ENCODE data around the gene COL28A1.
A peak's percentile ranks its signal among the peaks of the same experiment; 100 is the strongest.
"Not testable (repeated sequence)": the region's sequence is repeated elsewhere in the genome, so short reads cannot be mapped to it uniquely, and the experiment has no call there.

The COL28A1 gene

DNA sequence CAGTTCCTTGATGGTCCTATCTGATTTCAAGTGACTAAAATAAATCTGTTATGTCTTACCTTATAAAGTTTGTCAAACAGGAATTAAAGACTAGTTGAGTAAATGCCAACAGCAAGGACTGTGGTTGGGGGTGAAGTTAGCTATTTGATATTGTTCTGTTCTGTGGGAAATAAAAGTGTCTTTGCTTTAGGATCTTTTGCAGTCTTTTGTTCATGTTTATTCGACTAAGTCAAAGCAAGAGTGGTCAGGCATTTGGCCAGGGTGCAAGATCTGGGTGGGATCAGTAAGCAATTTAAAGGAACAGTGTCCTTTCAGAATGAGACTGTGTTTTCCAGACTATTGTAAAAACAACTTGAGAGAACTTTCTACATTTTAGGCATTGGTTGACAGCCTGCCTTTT is at the start of gene COL28A1:
Gene COL28A1, minus strand, starts transcription at position 183 of the 400 bp plus-strand sequence. CDS start 2,998 bp downstream, outside the sequence.
- DNase-seq = no peak

DNA sequence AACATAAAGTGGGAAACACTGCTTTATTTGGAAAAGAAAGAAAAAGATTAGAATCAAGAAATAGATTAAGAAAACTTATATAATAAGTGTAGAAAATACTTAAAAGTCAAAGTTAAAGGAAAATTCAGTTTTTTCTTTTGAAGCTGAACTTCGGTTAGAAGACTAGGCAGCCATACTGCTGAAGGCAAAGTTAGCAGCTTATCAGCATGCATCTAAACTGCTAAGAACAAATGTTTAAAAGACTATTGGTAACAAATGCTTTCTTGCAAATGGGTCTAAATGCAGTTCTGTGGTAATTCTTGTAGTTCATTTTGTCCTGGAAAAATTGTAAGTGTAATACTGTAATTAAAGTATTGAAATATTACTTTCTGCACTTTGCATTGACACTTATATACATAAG is 49.0 kb upstream of the COL28A1 start:
- DNase-seq = no peak

DNA sequence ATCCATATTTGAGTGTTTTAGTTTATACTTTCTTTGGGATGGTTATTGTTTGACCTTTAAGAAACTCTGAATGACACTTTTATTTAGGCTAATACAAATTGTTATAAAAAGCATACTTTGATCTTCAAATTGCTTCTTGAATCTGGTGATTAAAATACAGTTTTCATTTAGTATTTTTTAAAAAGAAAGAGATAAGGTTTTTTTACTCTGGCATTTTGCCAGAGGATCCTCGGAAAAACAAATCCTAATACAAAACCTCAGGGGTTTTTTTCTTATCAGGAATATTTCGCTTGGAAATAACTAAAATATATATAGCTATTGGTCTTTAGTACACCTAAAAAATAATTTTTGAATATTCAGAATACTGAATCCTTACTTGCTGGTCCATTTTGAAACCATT is 48.1 kb upstream of the COL28A1 start:
- DNase-seq = no peak

DNA sequence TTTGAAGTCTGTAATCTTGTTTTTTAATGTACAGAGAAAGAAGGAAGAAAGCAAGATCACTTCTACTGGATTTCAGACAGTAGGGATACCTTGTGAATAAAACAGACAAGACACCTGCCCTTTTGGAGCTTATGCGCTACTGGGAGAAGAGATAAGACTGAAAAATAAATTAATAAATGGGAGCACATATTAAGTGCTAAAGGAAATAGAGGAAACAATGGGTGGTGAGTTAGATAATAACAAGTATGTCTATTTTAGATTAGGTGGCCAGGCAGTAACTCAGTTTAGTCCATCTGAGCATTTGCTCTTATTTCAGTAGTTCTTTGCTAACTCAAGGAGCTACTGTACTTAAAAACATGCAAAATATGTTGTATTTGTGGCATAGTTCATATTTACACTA is 46.9 kb upstream of the COL28A1 start:
- DNase-seq = no peak

DNA sequence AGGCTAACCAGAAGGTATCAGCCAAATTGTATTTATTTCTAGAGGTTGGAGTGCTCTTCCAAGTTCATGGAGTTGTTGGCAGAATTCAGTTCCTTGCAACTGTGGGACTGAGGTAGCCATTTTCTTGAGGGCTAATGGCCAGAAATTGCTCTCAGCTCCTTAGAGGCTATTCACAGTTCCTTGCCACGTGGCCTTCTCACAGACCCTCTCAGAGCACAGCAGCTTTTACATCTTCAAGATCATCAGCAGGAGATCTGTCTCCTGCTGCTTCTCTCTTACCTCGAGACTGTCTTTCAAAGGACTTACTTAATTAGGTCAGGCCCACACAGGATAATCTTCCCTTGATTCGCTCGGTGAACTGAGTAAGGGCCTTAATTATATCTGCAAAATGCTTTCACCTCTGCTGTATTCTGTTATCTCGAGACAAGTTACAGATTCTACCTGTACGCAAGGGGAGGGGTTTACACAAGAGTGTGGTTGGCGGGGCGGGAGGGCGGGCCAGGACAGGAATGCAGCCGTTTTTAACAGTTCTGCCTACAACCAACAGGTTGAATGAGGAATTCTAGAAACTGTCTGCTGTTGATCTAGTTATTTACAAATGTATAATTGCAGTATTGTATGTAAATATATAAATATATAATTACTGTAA is 46.0 kb upstream of the COL28A1 start:
- DNase-seq = no peak

DNA sequence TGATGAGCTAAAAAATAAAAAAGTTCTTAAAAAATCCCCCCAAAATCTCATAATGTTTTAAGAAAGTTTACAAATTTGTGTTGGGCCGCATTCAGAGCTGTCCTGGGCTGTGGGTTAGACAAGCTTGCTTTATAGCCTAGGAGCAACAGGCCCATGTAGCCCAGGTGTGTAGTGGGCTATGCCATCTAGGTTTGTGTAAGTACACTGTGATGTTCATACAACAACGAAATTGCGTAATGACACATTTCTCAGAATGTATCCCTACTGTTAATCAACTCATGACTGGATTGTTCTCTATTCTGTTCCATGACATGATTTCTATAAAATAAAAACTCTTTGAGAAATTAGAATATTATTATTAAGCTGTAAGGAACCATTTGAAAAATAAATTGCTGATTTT is 44.0 kb upstream of the COL28A1 start:
- DNase-seq = no peak

DNA sequence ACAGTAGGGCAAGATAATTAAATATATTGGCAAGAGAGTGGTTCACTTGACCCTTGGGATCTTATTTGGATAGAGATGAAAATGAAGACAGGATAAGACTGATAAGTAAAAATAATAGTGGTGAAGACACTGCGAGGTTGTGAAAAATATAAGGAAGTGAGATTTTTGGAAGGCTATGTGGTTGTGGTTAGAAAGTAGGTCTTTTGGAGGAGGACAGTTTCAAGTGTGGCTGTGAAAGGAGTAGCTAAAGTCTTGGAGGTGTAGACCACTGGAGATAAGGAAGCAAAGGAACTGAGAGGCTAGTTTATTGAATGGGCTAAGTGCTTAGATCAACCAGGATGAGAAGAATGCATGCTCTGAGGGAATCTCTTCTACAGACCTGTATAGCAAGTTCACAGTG is 42.2 kb upstream of the COL28A1 start:
- DNase-seq = no peak

DNA sequence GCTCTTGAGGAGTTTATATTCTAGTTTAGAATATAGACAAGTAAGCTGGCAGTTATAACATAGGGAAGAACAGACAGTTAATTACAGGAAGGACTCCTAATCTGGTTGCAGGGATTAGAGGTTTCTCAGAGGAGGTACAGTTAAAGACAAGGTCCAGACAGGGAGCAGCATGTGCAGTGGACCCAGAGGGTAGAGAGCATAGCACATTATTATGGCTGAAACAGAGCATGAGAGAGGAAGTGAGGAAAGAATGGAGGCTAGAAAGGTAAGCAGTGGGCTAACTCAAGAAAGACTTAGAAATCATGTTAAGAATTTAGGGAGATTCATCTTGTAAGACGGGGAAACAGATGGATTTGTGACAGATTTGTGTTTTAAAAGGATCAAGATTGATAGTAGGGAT is 40.7 kb upstream of the COL28A1 start:
- no peak for DNase-seq

DNA sequence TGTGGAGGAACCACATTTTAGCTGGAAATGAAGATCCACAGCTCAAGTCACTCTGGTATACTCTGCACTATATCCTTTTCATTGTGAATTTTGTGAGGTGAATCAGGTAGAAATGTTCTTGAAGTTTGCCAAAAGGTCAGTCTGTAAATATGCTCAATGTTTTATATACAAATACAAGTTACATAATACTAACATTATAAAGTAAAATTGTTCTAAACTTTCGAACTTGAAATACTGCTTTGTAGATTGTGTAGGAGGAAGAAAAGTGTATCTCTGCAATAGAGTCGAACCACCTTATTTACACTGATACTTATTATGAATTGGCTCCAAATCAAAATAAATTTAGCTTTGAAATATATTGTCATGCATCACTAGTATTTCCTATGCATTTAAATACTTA is 38.0 kb upstream of the COL28A1 start:
- DNase-seq = no peak

DNA sequence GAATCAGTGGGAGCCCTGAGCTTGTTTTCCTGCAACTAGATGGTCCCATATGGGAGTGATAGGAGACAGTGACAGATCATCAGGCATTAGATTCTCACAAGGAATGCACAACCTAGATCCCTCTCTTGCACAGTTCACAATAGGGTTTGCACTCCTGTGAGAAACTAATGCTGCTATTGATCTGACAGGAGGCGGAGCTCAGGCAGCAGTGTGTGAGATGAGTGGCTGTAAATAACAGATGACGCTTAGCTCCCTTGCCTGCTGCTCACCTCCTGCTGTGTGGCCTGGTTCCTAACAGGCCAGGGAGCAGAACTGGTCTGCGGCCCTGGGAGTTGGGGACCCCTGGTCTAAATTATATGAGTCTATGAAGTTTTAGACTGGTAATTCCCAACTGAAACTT is 34.9 kb upstream of the COL28A1 start:
- DNase-seq = no peak

DNA sequence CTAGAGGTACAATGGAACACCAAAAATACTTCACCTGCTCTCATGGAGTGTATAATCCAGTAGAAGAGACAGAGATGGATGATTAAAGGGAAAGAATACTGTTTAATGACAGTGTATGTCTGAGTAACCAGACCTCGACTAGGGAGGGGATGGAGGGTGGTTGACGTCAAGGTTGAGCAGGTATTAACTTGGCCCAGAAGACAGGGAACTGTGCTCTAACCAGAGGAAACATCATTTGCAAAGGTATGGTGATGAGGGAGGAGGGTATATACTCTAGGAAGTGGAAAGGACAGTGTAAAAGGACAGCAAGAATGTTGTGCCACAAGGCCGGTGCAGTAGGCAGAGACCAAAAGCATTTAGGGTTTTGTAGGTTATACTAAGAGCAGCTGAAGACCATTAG is 33.9 kb upstream of the COL28A1 start:
- no peak for DNase-seq

DNA sequence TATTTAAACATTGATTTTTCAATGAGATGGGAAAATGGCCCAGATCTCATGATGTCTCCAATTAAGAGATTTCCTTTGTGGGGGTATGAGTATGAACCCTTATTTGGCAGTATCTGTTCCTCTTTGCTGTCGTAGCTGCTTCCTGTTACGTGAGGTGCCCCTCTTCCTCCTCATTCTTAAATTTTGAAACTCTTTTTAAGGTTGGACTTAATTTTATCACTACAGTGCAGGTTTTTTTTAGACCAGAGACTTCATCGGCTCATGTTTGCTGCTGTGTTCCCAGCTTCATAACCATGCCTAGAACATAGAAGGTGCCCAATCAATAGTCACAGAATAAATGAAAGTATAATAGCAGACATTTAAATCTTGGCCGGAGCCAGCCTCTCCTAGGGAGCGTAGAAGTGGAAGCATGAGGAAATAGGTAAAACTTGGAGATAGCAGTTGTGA is 33.4 kb upstream of the COL28A1 start:
- DNase-seq = no peak

DNA sequence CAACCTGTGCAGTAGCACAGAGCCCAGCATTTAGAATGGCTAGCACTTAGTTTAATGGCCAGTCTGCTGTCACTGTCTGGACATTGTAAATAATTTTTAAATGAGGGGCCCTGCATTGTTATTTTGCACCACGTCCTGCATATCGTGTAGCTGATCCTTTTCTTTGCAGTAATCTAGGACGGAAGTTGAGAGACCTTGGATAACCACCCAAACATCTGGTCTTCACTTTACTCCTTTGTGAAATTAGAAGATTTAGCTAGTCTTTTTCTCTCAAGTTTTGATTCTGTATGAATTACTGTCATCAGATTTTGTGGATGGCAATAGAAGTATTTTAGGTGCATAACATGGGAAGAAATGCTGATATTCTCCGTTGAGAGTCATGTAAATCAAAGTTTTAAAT is 32.9 kb upstream of the COL28A1 start:
- no peak for DNase-seq

DNA sequence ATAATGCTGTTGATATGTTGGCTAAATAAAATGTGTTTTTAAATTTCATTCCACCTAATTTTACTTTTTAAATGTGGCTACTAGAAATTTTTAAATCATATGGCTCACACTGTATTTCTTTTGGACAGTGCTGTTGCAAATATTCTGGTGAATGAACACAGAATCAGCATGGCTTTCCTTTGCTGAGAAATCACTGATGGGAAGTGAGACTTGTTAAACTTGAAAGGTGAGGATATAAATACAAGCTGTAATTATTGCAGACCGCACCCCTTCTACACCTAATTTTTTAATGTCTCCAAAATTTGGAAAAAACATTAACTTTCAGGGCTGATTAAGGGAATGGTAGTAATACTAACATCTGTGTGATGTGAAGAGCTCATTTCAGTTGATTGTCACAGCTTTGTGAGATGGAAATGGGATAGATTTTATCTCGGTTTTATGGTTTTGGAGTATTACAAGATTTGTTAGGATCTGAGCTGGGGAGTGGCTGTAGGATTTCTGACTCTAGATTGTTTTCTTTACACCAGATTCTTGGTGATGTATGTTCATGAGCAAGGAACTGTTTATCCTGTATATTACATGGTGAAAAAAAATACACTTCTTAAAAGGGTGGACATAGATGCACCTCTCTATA is 32.3 kb upstream of the COL28A1 start:
- DNase-seq = no peak

DNA sequence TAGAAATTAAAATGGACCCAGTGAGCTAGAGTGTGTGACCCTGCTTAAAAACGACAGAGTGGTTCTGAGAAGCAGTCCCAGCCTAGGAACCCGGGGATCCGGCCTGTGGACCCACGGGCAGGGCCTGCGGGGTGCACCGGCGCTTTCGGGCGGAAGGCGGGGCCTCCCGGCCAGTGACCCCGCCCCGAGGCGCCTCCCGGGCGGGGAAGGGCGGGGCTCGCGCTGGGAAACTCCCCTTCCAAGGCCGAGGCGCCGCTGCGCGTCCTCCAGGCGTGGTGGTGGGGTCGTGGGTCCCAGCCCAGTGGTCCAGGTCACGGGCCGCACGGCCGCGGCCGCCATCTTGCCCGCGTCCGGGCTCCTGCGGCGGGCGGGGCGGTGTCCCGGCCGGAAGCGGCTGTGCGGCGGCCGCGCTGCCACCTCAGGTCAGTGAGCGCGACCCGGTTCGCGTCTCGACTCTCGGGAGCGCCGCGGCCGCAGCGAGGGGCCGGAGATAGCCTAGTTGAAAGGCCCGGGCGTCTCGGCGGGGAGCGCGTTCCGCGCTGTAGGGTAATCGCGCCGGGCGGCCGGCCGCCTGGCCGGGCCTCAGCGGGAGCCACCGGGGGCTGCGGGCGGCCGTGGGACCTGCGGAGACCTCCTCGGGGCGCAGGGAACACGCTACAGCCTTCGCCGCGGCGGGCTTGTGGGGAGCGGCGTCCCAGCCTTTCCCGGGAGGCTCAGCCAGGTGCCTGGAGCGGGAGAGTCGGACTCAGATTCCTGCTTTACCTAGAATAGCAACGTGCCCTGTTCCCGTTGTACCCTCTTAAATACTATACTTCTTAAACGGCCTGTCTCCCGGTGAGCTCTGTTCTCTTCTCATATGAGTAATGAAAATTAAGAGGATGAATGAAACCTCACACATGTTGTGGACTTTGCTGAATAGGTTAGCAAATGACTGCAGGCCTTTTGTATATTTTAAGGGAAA is 31.3 kb upstream of the COL28A1 start, which contains the start of gene MIOS:
Gene MIOS, plus strand, starts transcription at position 234 of the 961 bp plus-strand sequence. CDS start 5,592 bp downstream, outside the sequence.
- peak; percentile 85 for DNase-seq

DNA sequence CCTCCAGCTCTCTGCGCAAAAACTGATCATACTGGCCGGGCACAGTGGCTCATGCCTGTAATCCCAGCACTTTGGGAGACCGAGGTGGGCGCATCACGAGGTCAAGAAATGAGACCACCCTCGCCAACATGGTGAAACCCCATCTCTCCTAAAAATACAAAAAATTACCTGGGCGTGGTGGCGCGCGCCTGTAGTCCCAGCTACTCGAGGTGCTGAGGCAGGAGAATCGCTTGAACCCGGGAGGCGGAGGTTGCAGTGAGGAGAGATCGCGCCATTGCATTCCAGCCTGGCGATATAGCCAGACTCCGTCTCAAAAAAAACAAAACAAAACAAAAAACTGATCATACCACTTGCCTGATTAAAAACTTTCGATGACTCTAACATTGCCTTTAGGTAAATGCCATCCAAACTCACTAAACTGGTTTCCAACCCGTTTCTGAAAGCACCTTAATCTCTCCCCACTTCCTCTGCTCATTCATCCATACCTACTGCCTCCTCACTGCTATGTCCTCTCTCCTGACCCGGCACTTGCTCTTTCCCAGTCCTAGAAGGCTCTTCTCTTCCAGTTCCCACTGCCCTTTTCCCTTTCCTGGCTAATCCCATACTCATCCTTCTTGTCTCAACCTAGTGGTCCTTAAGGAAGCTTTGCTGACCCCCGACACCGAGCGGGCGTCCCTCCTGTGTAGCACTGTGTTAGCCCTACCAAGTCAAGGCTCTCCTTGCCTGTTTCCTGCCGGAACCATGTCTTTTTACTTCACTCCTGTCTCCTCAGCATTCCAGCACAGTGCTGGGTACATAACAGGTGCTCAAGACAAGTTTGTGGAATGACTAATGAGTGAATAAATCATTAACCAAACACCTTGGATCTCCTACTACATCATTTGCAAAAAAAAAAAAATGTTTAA is 30.3 kb upstream of the COL28A1 start:
- DNase-seq = no peak

DNA sequence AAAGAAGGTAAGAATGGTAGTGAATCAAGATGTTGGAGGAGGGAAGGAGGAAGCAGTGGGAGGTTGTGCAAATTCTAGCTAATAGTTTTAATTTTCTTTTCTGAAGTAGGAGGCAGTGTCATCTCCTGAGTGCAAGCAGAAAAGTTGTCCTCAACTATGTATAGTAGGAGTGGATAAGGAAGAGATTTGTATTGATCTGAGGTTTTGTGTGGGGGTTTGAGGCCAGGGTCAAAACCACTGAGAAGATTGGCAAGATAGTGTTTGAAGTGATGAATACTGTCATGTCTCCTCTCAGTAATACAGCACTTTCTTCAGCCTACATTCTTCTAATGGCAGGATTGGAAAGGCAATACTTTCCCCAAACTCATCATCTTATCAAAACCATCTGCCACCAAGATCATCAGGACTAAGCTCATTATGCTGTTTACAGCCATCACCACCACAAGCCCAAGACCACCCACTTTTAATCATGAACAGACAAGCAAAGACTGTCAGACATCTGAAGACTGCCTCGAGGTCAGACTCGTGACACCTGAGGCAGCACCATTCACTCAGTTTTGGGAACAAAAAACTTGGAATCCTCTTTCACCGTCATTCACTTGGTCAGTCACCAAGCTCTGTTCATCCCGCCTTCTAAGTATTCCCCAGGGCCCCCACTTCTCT is 29.5 kb upstream of the COL28A1 start:
- peak; percentile 55 for DNase-seq

DNA sequence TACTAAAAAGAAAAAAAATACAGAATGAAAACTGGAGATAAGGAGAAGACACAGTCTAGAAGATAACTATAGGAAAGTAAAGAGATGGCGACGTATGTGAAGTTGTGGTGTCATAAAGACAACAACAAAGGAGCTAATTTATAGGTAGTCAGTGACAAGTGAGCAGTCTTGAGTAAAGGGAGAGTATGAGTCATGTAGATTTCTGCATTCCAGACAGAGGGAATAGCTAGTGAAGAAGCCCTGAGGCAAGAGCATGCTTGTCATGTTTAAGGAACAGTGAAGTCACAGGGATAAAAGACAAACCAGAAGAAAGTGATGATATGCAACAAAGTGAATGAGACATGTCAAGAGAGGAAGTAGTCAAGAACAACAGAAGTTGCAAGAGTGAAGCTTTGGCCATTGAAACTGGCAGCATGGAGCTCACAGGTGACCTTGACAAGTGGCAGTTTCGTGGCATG is 28.7 kb upstream of the COL28A1 start:
- no peak for DNase-seq

DNA sequence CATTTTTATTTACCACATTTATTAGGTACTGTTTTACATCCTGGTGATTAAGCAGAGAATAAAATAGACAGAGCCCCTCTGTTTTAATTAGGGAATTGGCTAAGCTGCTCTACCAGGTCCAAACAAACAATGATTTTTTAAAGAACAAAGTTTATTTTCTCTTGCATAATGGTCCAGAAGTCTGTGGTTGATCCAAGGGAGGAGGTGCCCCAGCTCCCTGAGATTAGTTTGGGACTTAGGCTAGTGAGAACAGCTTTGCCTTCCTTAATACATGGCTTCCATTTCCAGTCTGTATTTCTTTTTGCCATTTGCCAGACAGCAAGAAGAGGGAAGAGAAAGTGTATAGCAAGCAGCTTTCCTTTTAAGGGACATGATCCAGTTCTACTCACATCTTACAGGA is 28.1 kb upstream of the COL28A1 start:
- DNase-seq = no peak

DNA sequence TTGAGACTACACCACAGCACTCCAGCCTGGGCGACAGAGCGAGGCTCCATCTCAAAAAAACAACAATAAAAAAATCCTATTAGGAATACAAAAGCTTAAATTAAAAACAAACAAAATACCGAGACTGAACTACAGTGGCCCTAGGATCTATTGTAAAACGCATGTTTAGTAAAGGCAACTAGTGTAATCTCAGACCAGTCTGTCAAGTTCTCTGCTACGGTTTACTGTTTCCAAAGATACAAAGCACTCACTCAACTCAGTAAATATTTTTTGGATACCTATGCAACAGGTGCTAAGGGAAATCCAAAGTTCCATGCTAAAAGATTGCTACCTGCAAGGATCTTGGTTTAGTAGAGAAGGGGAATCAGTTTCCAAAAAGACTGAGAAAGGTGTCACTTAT is 27.6 kb upstream of the COL28A1 start:
- DNase-seq = no peak

DNA sequence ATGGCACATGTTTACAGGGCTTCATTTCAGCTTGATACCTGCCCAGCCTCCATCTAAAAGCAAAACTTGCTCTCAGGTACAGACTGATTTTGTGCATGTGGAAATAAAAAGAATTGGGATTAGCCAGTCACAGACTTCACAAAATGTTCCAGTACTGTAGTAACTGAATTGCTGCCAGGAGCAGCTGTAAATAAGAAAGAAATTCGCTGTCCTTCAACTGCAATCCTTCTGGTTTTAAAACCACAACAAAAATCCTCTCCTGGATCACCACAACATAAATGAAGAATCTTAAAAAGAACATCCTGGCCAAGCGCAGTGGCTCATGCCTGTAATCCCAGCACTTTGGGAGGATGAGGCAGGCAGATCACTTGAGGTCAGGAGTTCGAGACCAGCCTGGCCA is 27.1 kb upstream of the COL28A1 start:
- no peak for DNase-seq

DNA sequence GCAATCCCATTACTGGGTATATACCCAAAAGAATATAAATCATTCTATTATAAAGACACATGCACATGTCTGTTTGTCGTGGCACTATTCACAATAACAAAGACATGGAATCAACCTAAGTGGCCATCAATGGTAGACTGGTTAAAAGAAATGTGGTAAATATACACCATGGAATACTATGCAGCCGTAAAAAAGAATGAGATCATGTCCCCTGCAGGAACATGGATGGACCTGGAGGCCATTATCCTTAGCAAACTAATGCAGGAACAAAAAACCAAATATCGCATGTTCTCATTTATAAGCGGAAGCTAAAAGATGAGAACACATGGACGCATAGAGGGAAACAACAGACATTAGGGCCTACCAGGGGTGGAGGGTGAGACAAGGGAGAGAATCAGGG is 25.9 kb upstream of the COL28A1 start:
- not testable (repeated sequence) for DNase-seq
